HG03103 (cell line): ENCODE measurements around the gene NDUFS5.
"Not testable (repeated sequence)": the region's sequence is repeated elsewhere in the genome, so short reads cannot be mapped to it uniquely, and the experiment has no call there.

Source experiments
- ATAC-seq: cut with Tn5 transposase; IDR thresholded peaks from one replicate; pipeline ENCODE4 v1.9.1; 2021; ENCODE audit warnings: low read depth; ENCODE audit not compliant: unreplicated experiment

The NDUFS5 gene

DNA sequence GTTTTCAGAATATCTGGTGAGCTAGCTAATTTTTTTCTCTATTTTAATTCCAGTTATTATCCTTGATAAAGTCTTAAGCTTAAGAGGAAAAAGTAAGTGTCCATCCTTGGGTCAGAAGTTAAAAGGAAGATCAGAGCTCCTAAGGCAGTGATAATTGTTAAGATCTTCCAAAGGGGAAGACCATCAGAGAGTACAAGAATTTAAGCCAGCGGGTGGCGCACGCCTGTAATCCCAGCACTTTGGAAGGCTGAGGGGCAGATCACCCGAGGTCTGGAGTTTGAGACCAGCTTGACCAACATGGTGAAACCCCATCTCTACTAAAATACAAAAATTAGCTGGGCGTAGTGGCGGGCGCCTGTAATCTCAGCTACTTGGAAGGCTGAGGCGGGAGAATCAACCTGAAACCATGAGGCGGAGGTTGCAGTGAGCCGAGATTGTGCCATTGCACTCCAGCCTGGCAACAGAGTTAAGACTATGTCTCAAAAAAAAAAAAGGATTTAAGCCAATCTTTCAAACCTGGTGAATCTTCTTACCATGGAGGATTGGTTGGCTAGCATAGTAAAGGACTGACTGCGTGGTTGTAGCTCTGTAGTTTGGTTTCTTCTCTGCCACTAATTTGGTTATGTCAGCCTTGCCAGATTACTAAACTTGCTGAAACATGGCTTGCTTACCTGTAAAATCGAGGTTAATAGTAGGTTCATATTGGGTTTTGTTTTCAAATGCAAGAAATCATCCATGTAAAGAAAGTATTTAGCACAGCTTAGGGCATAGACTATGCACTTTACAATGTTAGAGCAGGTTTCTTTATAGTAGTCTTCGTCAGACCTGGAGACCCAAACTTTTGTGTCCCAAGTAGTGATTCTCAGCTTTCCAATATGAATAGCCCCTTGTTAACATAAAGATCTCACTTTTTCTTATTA lies 19.2 kb upstream of the NDUFS5 start:
- no peak for ATAC-seq

DNA sequence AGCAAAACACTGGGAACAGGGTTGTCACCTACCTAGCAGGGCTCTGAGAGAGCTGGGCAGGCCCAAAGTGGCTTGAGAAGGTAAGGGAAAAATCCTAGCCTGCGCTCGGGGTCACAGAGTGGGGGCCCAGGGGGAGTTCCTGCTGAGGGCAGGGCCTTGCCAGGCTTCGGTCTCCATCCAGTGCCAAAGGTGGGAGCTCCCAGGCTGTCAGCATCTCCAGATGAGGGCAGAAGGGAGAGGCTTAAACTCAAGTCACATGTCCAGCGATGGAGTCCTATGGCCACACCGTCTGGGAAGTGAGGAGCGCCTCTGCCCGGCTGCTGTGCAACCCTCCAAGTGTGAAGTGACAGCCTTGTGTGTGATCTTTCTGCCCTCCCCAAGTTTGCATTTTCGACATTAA lies 11.2 kb upstream of the NDUFS5 start:
- ATAC-seq, result not testable (repeated sequence)

DNA sequence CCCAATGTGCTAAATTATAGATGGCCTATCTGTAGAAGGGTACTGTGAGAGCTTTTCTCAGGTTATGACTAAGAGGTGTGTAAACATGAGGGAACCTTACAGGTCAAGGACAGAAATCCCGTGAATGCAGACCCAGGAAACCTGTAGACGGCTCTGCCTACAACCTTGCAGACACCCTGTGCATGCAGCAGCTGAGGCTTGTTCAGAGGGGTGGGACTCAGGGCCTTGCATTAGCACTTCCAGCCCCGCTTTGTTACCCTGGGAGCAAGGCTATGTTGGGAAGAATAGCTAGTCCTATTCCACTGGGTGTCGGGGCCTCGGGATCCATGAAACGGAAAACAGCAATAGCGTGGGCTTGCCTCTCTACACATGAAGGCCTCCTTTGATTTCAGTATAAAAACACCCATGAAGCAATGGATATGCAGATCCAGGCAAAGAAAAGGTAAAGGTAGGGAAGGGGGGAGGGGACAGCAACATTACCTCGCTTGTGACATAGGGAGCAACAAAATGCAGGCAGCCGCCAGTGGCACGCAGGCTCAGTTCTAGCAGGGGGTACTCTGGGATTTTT lies 9.5 kb upstream of the NDUFS5 start:
- ATAC-seq, result no peak

DNA sequence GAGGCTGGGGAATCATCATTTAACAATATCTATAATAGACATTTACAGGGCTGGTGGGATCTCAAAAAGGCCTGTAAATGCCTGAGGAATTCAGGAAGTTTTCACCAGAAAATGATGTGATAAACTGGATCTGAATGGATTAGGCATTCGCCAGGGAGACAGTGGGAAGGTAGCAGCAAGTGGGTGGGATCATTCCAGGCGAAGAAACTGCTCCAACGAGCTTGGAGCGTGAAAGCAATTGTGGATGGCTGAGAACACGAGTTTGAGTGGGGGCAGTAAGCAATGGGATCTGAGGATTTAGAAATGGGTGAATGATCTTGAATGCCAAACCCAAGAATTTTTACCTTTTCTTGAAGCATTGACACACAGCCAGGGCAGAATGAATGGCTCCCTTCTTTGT lies 8.9 kb upstream of the NDUFS5 start:
- no peak for ATAC-seq

DNA sequence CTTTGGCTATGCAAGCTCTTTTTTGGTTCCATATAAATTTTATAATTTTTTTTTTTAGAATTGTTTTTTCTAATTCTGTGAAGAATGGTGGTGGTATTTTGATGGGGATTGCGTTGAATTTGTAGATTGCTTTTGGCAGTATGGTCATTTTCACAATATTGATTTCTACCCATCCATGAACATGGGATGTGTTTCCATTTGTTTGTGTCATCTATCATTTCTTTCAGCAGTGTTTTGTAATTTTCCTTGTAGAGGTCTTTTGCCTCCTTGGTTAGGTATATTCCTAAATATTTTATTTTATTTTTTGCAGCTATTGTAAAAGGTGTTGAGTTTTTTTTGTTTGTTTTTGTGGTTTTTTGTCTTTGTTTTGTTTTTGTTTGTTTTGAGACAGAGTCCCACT lies 5.7 kb upstream of the NDUFS5 start:
- not testable (repeated sequence) for ATAC-seq

DNA sequence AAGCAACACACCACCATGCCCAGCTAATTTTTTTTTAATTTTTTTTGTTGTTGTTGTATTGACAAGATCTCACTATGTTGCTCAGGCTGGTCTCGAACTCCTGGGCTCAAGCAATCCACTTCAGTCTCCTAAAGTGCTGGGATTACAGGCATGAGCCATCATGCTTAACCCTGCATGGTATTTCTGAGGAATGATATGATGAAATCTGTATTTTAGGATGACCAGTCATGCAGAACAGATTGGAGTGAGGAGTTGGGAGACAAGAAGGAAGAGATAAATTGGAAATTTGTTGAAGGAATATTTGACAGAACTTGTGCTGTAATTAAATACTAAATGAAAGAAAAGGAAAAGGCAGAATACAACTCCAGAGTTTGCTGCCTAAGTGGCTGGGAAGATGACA lies 4.7 kb upstream of the NDUFS5 start:
- ATAC-seq, result no peak

DNA sequence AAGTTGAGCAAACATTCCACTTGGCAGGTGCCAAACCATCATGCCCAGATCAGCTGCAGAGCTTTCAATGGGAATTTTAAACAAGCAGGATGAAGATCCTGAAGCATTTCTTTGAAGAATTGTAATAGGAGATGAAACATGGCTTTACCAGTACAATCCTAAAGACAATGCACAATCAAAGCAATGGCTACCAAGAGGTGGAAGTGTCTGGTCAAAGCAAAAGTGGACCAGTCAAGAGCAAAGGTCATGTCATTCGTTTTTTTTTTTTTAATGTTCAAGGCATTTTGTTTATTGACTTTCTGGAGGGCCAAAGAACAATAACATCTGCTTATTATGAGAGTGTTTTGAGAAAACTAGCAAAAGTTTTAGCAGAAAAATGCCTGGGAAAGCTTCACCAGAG lies 3.0 kb upstream of the NDUFS5 start:
- no peak for ATAC-seq

DNA sequence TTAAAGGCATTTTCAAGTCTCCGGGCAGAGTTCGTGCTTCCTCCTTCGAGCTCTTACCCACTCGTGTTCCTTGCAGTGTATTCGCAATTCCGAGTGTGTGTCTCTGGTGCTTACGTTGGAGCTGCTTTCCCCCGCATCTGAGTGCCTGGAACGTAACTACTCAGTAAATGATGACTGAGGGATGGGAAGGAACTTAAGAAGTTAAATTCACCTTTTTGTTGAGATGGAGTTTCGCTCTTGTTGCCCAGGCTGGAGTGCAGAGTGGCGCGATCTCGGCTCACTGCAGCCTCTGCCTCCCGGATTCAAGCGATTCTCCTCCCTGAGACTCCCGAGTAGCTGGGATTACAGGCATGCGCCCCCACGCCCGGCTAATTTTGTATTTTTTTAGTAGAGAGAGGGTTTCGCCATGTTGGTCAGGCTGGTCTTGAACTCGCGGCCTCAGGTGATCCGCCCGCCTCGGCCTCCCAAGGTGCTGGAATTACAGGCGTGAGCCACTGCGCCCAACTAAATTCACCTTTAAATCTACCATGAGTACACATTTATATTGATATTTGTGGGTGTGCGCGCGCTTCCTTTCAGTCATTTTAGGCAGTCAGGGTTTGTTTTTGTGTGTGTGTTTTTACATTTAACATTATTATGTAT lies 837 bp downstream of the NDUFS5 start:
- no peak for ATAC-seq

DNA sequence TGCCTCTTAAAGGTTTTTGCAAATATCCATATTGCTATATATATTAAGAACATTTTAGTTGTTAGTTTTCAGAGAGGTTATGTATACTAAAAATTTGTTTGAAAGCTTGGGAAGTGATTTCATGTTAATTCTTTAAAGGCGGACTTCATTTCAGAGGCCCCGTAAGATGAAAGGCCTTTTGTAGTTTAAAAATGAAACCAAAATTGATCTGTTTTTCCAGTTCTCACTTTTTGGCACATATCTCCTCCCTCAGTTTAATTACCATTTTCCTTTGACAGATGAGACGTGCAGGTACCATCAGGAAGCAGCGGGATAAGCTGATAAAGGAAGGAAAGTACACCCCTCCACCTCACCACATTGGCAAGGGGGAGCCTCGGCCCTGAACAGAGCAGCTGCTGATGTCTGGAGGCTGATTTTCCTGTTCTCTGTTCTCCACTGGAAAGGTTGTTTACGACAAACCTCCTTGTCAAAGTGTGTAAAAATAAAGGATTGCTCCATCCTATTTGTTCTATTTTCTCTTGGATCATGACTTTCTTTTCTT lies 8.0 kb downstream of the NDUFS5 start:
- ATAC-seq, result no peak

DNA sequence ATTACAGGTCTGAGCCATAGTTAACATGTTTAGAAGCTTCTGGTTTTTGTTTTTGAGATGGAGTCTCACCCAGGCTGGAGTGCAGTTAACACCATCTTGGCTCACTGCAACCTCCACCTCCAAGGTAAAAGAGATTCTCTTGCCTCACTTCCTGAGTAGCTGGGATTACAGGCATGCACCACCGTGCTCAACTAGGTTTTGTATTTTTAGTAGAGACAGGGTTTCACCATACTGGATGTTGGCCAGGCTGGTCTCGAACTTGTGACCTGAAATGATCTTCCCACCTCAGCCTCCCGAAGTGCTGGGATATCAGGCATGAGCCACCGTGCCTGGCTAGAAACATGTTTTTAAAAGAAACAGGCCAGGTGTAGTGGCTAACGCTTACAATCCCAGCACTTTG lies 10.5 kb downstream of the NDUFS5 start:
- no peak for ATAC-seq

DNA sequence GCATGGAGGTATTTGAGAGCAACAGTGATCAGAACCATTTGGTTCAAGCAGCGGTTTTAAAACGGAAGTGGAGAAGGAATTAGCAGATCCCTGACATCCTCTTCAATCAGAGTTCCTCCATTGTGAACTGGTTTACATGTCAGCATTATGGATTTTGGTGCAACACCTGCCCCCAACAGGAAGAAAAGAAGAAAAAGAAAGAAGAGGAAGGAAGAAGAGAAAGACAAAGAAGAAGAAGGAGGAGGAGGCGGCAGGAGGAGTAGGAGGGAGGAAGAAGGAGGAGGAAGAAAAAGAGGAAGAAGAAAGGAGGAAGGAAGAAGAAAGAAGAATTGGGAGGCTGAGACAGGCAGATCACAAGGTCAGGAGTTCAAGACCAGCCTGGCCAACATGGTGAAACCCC lies 17.4 kb downstream of the NDUFS5 start:
- no peak for ATAC-seq

DNA sequence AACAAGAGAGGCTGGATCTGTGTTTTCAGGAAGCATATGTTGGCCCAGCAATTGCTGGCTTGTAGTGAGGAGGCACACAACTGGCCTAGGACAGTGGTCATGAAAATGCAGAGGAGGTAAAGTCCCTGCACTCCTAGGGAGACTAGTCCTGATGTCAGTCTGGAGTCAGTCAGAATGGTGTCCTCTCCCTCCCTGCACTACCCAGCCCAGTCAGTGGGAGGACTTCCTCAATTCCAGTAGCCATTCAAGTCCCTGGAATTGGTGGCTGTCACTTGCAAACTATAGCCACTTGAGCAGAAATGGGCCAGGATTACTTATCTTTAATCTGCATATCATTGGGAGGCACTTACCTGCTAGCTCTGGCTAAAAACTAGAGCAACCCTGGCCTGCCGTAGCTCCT lies 18.6 kb downstream of the NDUFS5 start:
- ATAC-seq, result no peak

DNA sequence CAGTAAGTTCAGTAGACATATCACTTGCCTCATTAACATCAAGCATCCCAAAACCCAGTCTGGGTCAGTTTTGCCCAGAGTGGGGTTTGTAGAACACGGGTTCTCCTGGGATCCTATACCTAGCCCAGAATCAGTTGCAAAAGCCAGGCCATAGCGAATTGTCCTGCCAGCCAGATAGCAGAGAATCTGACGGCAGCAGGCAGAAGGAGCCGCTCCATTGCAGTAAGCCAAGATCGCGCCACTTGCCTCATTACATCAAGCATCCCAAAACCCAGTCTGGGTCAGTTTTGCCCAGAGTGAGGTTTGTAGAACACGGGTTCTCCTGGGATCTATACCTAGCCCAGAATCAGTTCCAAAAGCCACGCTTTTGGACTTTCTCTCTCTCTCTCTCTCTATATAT lies 19.1 kb downstream of the NDUFS5 start:
- no peak for ATAC-seq

DNA sequence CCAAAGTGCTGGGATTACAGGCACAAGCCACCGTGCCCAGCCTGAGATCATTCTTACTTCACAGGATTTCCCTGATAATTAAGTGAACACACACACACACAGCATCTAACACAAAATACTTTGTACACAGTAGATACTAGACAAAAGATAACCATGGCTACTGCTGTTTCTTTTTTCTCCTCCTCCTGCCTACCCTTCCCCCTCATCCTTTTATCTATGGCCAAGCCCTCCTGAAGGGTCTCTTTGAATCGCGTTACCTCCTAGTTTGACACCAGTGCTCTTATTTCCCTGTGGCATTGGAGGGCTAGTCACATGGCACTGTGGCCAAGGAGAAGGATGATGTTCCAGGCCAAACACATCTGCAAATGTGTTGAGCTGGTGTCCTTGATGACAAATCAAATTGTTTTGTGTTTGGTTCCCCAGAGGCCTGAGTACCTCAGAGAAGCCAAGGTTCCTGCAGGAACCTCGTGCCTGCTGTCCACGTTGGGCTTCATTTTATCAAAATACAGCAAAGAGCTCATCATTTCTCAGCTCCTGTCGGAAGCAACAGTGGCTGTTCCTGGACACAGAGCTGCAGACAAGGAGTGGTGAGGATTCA lies 20.6 kb downstream of the NDUFS5 start:
- no peak for ATAC-seq

DNA sequence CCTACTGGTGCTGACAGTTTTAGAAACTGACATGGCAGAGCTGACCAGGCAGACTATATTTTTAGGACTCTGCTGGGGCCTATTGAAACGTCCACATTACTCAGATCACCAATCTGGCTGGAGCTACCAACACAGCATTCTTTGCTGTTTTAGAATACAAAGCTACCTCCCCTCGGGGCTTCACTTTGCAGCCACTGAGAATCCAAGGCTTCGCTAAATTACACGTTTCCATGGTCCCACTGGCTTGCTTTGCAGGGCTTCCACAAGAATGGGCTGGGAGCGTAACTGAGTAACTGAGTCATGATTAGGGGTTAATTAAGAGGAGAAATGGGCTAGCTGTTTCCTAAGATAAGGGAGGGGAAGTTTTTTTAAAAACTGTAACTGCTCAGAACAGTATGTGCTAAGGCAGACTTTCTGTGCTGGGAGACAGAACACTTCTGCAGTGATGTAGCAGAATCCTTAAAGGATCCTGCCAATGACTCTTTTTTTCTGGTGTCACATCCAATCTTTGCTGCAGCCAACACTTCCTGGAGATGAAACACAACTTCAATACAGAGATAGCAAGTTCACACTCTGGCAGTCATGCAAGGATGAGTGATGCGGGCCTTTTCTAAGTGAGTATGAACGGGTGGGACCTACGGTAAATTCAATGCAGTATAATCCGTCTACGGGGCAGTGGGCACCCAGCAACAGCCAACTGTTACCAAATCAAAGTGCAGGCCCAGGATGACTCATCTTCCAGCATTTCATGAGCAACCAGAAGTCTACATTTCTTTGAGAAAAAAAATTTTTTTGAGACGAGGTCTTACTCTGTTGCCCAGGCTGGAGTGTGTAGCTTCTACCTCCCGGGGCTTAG lies 21.5 kb downstream of the NDUFS5 start:
- no peak for ATAC-seq

DNA sequence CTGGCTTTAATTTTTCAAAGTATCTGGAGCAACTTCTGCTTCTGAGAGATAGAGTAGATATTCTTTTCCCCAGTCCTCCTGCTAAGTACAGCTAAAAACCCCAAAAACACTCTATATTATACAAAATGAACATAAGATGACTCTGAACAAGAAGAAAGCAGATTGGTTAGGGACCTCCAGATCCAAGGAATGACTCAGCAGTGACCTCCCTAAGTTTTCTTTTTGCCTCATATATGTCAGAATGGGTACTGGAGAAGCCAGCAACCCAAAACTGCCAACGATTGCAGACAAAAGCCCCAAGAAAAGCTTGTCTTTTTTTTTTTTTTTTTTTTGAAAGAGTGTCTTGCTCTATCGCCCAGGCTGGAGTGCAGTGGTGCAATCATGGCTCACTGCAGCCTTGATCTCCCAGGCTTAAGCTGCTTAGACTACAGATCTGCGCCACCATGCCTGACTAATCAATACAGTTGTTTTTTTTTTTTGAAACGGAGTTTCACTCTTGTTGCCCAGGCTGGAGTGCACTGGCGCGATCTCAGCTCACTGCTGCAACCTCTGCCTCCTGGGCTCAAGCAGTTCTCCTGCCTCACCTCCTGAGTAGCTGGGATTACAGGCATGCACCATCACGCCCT lies 22.7 kb downstream of the NDUFS5 start:
- no peak for ATAC-seq

DNA sequence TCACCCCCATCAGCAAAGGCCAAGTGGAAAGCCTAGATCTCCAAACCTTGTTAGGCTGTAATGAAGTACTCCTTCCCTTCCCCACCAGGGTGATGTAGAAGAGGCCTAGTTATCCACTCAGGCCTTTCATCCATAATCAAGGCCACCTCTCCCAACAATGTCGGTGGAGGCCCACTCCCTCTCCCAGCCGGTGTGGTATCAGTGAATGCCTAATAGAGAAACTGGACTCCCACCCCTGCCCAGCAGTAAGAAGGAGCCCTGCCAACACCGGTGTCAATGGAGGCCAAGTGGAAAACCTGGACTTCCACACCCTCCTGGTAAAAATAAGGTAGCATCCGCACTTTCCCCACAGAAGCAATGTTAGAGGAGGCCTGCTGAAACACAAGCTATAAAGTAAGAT lies 23.9 kb downstream of the NDUFS5 start:
- ATAC-seq, result no peak

DNA sequence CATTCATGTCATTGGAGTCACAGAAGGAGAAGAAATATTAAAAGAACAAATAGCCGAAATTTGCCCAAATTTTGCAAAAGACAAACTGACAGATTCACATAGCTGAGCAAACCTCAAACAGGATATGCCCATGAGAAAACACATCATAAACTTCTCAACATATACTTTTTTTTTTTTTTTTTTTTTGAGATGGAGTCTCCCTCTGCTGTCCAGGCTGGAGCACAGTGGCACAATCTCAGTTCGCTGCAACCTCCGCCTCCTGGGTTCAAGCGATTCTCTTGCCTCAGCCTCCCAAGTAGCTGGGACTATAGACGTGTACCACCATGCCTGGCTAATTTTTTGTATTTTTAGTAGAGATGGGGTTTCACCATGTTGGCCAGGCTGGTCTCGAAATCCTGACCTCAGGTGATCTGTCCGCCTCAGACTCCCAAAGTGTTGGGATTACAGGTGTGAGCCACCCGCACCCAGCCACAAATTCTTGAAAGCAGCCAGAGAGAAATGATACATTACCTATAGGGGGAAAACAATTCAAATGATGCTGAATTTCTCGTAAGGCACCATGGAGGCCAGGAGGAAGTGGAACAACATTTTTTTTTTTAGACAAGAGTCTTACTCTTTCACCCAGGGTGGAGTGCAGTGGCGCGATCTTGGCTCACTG lies 25.2 kb downstream of the NDUFS5 start:
- not testable (repeated sequence) for ATAC-seq

DNA sequence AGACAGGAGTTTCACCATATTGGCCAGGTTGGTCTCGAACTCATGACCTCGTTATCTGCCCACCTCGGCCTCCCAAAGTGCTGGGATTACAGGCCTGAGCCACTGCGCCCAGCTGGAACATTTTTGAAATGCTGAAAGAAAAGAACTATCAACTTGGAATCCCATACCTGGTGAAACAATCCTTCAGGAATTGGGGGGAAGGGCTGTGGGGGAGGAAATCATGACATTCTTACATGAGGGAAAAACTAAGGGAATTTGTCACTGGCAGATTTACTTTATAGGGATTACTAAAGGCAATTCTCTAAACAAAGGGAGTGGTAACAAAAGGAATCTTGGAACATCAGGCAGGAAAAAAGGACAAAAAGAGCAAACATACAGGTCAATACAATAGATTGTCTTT lies 25.8 kb downstream of the NDUFS5 start:
- ATAC-seq, result no peak
